ENCODE results near the gene VAT1L. TPM values are rescaled to one million over a fixed set of nuclear protein-coding genes. Genes with fewer than 3 reads are reported as not detected.

The VAT1L gene
- total and polyA plus RNA-seq, 2 experiments from 2014 or later: 11.0 to 24.4 TPM

DNA sequence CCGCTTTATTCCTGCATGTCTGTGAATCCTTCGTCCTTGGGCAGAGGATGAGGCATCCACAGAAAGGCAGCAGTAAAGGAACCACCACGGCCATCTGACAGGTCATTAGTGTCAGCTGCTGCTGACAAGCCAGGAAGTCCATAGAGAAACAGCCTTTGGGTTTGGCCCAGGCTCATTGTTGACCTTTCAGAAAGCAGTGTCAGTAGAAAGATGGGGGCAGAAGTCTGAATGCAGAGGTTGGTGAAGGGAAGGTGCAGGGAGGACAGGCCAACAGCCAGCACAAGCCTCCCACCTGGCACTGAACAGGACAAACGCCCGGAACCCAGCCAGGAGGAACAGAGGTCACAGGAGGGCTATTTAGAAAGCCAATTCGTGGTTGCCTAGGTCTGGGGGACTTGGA, 105.8 kb downstream of the VAT1L start:
- no peak overlapping the region for H3K4me2 ChIP-seq
- peaks cover 12% of the 10 kb centered on the region for H3K4me1 ChIP-seq (ENCODE audit: insufficient read depth)
- ATAC-seq: no peak
- no peak overlapping the region for H2AFZ ChIP-seq
- no peaks in the 10 kb centered on the region for H3K36me3 ChIP-seq (ENCODE audit: insufficient read depth)
- H3K4me3 Mint-ChIP-seq: no peak overlapping the region
- TF ChIP-seq, protein P1, sequence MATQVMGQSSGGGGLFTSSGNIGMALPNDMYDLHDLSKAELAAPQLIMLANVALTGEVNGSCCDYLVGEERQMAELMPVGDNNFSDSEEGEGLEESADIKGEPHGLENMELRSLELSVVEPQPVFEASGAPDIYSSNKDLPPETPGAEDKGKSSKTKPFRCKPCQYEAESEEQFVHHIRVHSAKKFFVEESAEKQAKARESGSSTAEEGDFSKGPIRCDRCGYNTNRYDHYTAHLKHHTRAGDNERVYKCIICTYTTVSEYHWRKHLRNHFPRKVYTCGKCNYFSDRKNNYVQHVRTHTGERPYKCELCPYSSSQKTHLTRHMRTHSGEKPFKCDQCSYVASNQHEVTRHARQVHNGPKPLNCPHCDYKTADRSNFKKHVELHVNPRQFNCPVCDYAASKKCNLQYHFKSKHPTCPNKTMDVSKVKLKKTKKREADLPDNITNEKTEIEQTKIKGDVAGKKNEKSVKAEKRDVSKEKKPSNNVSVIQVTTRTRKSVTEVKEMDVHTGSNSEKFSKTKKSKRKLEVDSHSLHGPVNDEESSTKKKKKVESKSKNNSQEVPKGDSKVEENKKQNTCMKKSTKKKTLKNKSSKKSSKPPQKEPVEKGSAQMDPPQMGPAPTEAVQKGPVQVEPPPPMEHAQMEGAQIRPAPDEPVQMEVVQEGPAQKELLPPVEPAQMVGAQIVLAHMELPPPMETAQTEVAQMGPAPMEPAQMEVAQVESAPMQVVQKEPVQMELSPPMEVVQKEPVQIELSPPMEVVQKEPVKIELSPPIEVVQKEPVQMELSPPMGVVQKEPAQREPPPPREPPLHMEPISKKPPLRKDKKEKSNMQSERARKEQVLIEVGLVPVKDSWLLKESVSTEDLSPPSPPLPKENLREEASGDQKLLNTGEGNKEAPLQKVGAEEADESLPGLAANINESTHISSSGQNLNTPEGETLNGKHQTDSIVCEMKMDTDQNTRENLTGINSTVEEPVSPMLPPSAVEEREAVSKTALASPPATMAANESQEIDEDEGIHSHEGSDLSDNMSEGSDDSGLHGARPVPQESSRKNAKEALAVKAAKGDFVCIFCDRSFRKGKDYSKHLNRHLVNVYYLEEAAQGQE (IDR thresholded peaks at IDR 0.05; ENCODE audit: unreplicated experiment): no peak
- TF ChIP-seq CREB1 (CRISPR knock-in tag; IDR thresholded peaks at IDR 0.05; ENCODE audit: low read depth) (no peak), EZH2phosphoT487 (IDR thresholded peaks at IDR 0.05; ENCODE audit: unreplicated experiment) (no peak), ZNF331 (CRISPR knock-in tag; IDR thresholded peaks at IDR 0.05; ENCODE audit: low read depth) (no peak), EZH2 (IDR thresholded peaks at IDR 0.05; ENCODE audit: low read depth, unreplicated experiment) (no peak), STAT1 (IDR thresholded peaks at IDR 0.05; ENCODE audit: unreplicated experiment) (no peak), JUNB (IDR thresholded peaks at IDR 0.05; ENCODE audit: unreplicated experiment) (no peak), NANOG (IDR thresholded peaks at IDR 0.05; ENCODE audit: borderline replicate concordance) (no peak)
- TF ChIP-seq, protein P2, sequence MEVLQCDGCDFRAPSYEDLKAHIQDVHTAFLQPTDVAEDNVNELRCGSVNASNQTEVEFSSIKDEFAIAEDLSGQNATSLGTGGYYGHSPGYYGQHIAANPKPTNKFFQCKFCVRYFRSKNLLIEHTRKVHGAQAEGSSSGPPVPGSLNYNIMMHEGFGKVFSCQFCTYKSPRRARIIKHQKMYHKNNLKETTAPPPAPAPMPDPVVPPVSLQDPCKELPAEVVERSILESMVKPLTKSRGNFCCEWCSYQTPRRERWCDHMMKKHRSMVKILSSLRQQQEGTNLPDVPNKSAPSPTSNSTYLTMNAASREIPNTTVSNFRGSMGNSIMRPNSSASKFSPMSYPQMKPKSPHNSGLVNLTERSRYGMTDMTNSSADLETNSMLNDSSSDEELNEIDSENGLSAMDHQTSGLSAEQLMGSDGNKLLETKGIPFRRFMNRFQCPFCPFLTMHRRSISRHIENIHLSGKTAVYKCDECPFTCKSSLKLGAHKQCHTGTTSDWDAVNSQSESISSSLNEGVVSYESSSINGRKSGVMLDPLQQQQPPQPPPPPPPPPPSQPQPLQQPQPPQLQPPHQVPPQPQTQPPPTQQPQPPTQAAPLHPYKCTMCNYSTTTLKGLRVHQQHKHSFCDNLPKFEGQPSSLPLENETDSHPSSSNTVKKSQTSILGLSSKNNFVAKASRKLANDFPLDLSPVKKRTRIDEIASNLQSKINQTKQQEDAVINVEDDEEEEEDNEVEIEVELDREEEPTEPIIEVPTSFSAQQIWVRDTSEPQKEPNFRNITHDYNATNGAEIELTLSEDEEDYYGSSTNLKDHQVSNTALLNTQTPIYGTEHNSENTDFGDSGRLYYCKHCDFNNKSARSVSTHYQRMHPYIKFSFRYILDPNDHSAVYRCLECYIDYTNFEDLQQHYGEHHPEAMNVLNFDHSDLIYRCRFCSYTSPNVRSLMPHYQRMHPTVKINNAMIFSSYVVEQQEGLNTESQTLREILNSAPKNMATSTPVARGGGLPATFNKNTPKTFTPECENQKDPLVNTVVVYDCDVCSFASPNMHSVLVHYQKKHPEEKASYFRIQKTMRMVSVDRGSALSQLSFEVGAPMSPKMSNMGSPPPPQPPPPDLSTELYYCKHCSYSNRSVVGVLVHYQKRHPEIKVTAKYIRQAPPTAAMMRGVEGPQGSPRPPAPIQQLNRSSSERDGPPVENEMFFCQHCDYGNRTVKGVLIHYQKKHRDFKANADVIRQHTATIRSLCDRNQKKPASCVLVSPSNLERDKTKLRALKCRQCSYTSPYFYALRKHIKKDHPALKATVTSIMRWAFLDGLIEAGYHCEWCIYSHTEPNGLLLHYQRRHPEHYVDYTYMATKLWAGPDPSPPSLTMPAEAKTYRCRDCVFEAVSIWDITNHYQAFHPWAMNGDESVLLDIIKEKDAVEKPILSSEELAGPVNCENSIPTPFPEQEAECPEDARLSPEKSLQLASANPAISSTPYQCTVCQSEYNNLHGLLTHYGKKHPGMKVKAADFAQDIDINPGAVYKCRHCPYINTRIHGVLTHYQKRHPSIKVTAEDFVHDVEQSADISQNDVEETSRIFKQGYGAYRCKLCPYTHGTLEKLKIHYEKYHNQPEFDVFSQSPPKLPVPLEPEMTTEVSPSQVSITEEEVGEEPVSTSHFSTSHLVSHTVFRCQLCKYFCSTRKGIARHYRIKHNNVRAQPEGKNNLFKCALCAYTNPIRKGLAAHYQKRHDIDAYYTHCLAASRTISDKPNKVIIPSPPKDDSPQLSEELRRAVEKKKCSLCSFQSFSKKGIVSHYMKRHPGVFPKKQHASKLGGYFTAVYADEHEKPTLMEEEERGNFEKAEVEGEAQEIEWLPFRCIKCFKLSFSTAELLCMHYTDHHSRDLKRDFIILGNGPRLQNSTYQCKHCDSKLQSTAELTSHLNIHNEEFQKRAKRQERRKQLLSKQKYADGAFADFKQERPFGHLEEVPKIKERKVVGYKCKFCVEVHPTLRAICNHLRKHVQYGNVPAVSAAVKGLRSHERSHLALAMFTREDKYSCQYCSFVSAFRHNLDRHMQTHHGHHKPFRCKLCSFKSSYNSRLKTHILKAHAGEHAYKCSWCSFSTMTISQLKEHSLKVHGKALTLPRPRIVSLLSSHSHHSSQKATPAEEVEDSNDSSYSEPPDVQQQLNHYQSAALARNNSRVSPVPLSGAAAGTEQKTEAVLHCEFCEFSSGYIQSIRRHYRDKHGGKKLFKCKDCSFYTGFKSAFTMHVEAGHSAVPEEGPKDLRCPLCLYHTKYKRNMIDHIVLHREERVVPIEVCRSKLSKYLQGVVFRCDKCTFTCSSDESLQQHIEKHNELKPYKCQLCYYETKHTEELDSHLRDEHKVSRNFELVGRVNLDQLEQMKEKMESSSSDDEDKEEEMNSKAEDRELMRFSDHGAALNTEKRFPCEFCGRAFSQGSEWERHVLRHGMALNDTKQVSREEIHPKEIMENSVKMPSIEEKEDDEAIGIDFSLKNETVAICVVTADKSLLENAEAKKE (CRISPR knock-in tag; IDR thresholded peaks at IDR 0.05): no peak
- TF ChIP-seq, protein P3, sequence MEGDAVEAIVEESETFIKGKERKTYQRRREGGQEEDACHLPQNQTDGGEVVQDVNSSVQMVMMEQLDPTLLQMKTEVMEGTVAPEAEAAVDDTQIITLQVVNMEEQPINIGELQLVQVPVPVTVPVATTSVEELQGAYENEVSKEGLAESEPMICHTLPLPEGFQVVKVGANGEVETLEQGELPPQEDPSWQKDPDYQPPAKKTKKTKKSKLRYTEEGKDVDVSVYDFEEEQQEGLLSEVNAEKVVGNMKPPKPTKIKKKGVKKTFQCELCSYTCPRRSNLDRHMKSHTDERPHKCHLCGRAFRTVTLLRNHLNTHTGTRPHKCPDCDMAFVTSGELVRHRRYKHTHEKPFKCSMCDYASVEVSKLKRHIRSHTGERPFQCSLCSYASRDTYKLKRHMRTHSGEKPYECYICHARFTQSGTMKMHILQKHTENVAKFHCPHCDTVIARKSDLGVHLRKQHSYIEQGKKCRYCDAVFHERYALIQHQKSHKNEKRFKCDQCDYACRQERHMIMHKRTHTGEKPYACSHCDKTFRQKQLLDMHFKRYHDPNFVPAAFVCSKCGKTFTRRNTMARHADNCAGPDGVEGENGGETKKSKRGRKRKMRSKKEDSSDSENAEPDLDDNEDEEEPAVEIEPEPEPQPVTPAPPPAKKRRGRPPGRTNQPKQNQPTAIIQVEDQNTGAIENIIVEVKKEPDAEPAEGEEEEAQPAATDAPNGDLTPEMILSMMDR (conservative IDR thresholded peaks at IDR 0.05; ENCODE audit: low read depth in 2 of 2): no peak
- TF ChIP-seq, protein P4, sequence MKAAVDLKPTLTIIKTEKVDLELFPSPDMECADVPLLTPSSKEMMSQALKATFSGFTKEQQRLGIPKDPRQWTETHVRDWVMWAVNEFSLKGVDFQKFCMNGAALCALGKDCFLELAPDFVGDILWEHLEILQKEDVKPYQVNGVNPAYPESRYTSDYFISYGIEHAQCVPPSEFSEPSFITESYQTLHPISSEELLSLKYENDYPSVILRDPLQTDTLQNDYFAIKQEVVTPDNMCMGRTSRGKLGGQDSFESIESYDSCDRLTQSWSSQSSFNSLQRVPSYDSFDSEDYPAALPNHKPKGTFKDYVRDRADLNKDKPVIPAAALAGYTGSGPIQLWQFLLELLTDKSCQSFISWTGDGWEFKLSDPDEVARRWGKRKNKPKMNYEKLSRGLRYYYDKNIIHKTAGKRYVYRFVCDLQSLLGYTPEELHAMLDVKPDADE (IDR thresholded peaks at IDR 0.05): no peak
- H3K27ac ChIP-seq (ENCODE audit: low read depth): no peak overlapping the region
- DNase-seq (ENCODE audit: low spot score): no peak
- no peaks in the 10 kb centered on the region for H3K36me3 Mint-ChIP-seq (ENCODE audit: low read depth)
- H3K9me3 Mint-ChIP-seq: no peaks in the 10 kb centered on the region
- H3K9me2 ChIP-seq (ENCODE audit: insufficient read depth): no peaks in the 10 kb centered on the region
- no peaks in the 10 kb centered on the region for H3K27me3 ChIP-seq (ENCODE audit: insufficient read depth)
- H3F3A ChIP-seq (replicated peaks; ENCODE audit: low read depth): no peaks in the 10 kb centered on the region
- H3K4me3 ChIP-seq: no peak overlapping the region
- peaks cover 14% of the 10 kb centered on the region for H3K4me1 Mint-ChIP-seq
- H3K27me3 Mint-ChIP-seq (ENCODE audit: insufficient read depth, low read depth, poor library complexity): peaks cover 2% of the 10 kb centered on the region
- H3K27ac Mint-ChIP-seq: no peak overlapping the region; the same call in 1 of the 2 replicates
- H3K79me2 ChIP-seq (replicated peaks; ENCODE audit: insufficient read depth): no peaks in the 10 kb centered on the region
- H4K20me1 ChIP-seq (replicated peaks; ENCODE audit: insufficient read depth): no peaks in the 10 kb centered on the region

All from GM23338 (cell line).